ENCODE measurements around the gene NEK7.

- no peak for TF ChIP-seq YY1 (IDR thresholded peaks at IDR 0.05; ENCODE audit: insufficient read depth, insufficient read length)
- no peak for TF ChIP-seq ZNF274 (IDR thresholded peaks at IDR 0.05; ENCODE audit: low read depth, low read length)
- no peak for TF ChIP-seq SUZ12 (IDR thresholded peaks at IDR 0.05; ENCODE audit: extremely low read depth, insufficient read depth, insufficient read length)
Measured at GRCh38 chr1:198232940-198233675, 76.3 kb downstream of the NEK7 start.

All from NT2/D1 (cell line).